Panc1 (cell line): ENCODE results near the gene HPCAL4. TPM values are rescaled to one million over a fixed set of nuclear protein-coding genes. Genes with fewer than 3 reads are reported as not detected.

Experiments used
- ATAC-seq: fragments of 200-7000 bp; cut with Tn5 transposase; 2 replicates; pipeline ENCODE4 v1.9.1; 2020; ENCODE audit warnings: mild to moderate bottlenecking, moderate library complexity
- BruUV-seq: library from RNA; stranded (reverse); fragments of 400-500 nt; replicated peaks from 2 replicates; lab custom pipeline; 2021; lab: Mats Ljungman, UMichigan
- CTCF ChIA-PET: fragments of 300-600 bp; sonication (Branson Sonifier 250); formaldehyde crosslinking; loops from one replicate; lab custom pipeline; 2022; ENCODE audit warnings: antibody characterized with exemption; lab: Charles Lee
- POLR2A ChIA-PET: fragments of 300-600 bp; sonication (Branson Sonifier 250); formaldehyde crosslinking; loops from one replicate; lab custom pipeline; 2022; ENCODE audit warnings: antibody characterized with exemption; lab: Charles Lee
- DNase-seq: peaks from one replicate; pipeline ENCODE4 v3.0.0-alpha.2; 2010; ENCODE audit warnings: low read depth, low spot score
- H3K27ac ChIP-seq: 2 replicates; pipeline ENCODE4 v1.5.1; 2011; ENCODE audit warnings: mild to moderate bottlenecking, low read length, inconsistent platforms
- H3K27me3 ChIP-seq: fragments of 200-500 bp; sonication (Bioruptor generic); 2 replicates; pipeline ENCODE4 v1.6.0; 2014; ENCODE audit warnings: low read length, inconsistent platforms; ENCODE audit not compliant: control insufficient read depth, insufficient read depth
- H3K36me3 ChIP-seq: fragments of 200-500 bp; sonication (Bioruptor generic); 2 replicates; pipeline ENCODE4 v1.5.1; 2014; ENCODE audit warnings: inconsistent platforms, mild to moderate bottlenecking, low read length, moderate library complexity; ENCODE audit not compliant: control insufficient read depth, insufficient read depth
- H3K4me1 ChIP-seq: 2 replicates; pipeline ENCODE4 v1.5.1; 2011; ENCODE audit warnings: inconsistent platforms, mild to moderate bottlenecking, low read length, moderate library complexity; ENCODE audit not compliant: control insufficient read depth, insufficient read depth
- H3K4me3 ChIP-seq, 2 experiments: 2 replicates each; pipeline ENCODE4 v1.5.1; 2011 to 2012; ENCODE audit warnings: low read depth in 2 of 2, low read length in 2 of 2, mild to moderate bottlenecking in 2 of 2, inconsistent platforms in 1 of 2, moderate library complexity in 1 of 2
- H3K9me3 ChIP-seq: fragments of 200-500 bp; sonication (Bioruptor generic); 2 replicates; pipeline ENCODE4 v1.5.1; 2014; ENCODE audit warnings: low read depth, mild to moderate bottlenecking, inconsistent platforms, low read length, moderate library complexity; ENCODE audit not compliant: control insufficient read depth, insufficient read depth
- CTCF ChIP-seq: fragments of 450-650 bp; IDR thresholded peaks from 2 replicates; pipeline ENCODE4 v1.5.1; 2017; ENCODE audit warnings: mild to moderate bottlenecking
- POLR2AphosphoS5 ChIP-seq: IDR thresholded peaks from 2 replicates; pipeline ENCODE4 v1.6.1; 2012; ENCODE audit warnings: mild to moderate bottlenecking, low read depth, low read length, moderate library complexity
- REST ChIP-seq, 2 experiments: IDR thresholded peaks; 2 replicates each; pipeline ENCODE4 v1.6.1; 2011 to 2012; ENCODE audit warnings: low read depth in 2 of 2, control low read depth in 1 of 2, low read length in 1 of 2, mild to moderate bottlenecking in 1 of 2, moderate library complexity in 1 of 2; ENCODE audit not compliant: insufficient read depth in 1 of 2
- SIN3A ChIP-seq: IDR thresholded peaks from 2 replicates; pipeline ENCODE4 v1.6.1; 2012; ENCODE audit warnings: low read depth, mild to moderate bottlenecking, low read length, moderate library complexity, borderline replicate concordance; ENCODE audit not compliant: insufficient read depth
- TCF7L2 ChIP-seq: IDR thresholded peaks from 2 replicates; pipeline ENCODE4 v1.6.1; 2011; ENCODE audit warnings: mild to moderate bottlenecking, low read depth, low read length, inconsistent platforms
- in situ Hi-C: cut with HindIII; loops from 2 replicates; pipeline ENCODE4 v1.10.0; 2016; ENCODE audit warnings: low sequenced_read_pairs, low pct_unique_long_range_greater_than_20kb
- intact Hi-C: fragments of 100-400 bp; cut with micrococcal nuclease; formaldehyde crosslinking; loops from one replicate; pipeline ENCODE4 v1.10.0; 2022; ENCODE audit not compliant: unreplicated experiment
- total RNA-seq: library from RNA; stranded (reverse); gene quantifications from one replicate; pipeline ENCODE4 v1.2.1, GENCODE V29; 2021; ENCODE audit not compliant: unreplicated experiment

Gene HPCAL4
- total RNA-seq, 1 experiment from 2014 or later, result 0.21 TPM

- POLR2A ChIA-PET, result no interaction called here
- no peak for ATAC-seq
- CTCF ChIA-PET, result no interaction called here
Measured at GRCh38 chr1:39729842-39730241, 38.6 kb upstream of the HPCAL4 start.

GRCh38 chr1:39729030-39729429, 37.8 kb upstream of the HPCAL4 start:
- intact Hi-C loops, result no loop called here
- no peak for DNase-seq

More at GRCh38 chr1:39729842-39730241, 38.6 kb upstream of the HPCAL4 start:
- no peak for DNase-seq
- peaks cover 8% of the 10 kb centered on the region for H3K27me3 ChIP-seq
- H3K36me3 ChIP-seq, result no peaks in the 10 kb centered on the region
- H3K4me1 ChIP-seq, result no peaks in the 10 kb centered on the region
- no peak overlapping the region for H3K4me3 ChIP-seq
- in situ Hi-C loops (no loop called here), intact Hi-C loops (no loop called here)
- TF ChIP-seq REST (IDR thresholded peaks at IDR 0.05; ENCODE audit: insufficient read depth in 1 of 2, low read depth in 2 of 2, low read length in 1 of 2) (no peak), TCF7L2 (no peak), POLR2AphosphoS5 (no peak), CTCF (no peak), SIN3A (no peak)
- H3K9me3 ChIP-seq, result no peaks in the 10 kb centered on the region
- BruUV-seq, result no TSS peak
- no peak overlapping the region for H3K27ac ChIP-seq

More at GRCh38 chr1:39729030-39729429, 37.8 kb upstream of the HPCAL4 start:
- no peak for ATAC-seq
- no peak for TF ChIP-seq TCF7L2
- TF ChIP-seq SIN3A, result no peak
- TF ChIP-seq CTCF, result no peak
- TF ChIP-seq REST (IDR thresholded peaks at IDR 0.05; ENCODE audit: insufficient read depth in 1 of 2, low read depth in 2 of 2, low read length in 1 of 2), result no peak
- no peak for TF ChIP-seq POLR2AphosphoS5
- Histone ChIP-seq H3K4me1 (no peaks in the 10 kb centered on the region), H3K36me3 (no peaks in the 10 kb centered on the region), H3K9me3 (no peaks in the 10 kb centered on the region), H3K27ac (no peak overlapping the region), H3K27me3 (peaks cover 8% of the 10 kb centered on the region), H3K4me3 (no peak overlapping the region)
- no TSS peak for BruUV-seq
- CTCF ChIA-PET, result no interaction called here
- POLR2A ChIA-PET, result no interaction called here
- in situ Hi-C loops, result no loop called here
